ENCODE measurements around the gene ST3GAL4. TPM values are rescaled to one million over a fixed set of nuclear protein-coding genes. Genes with fewer than 3 reads are reported as not detected.

Gene ST3GAL4
- total and polyA plus RNA-seq, 10 of the 15 experiments (the other 5 are each of a cell fraction or from before 2014, with no cell fraction given), result 3.8 to 8.1 (median 6.5) TPM; not detected in 2

- no peak for TF ChIP-seq SREBF2 (IDR thresholded peaks at IDR 0.05; ENCODE audit: low read length)
Measured at GRCh38 chr11:126422446-126422845, 67.0 kb downstream of the ST3GAL4 start (continued).

GRCh38 chr11:126423154-126423553, 67.7 kb downstream of the ST3GAL4 start:
- Histone ChIP-seq H3K27me3 (replicated peaks in 1 of 2; ENCODE audit: control insufficient read depth in 2 of 2, insufficient read depth in 2 of 2, low read length in 1 of 2) (no peaks in the 10 kb centered on the region), H3K79me2 (ENCODE audit: control insufficient read depth, insufficient read depth, low read length) (no peaks in the 10 kb centered on the region), H3K9me3 (replicated peaks; ENCODE audit: control insufficient read depth, insufficient read depth, low read length) (no peaks in the 10 kb centered on the region; the same call in 2 of the 3 replicates), H3K4me1 (ENCODE audit: control insufficient read depth, insufficient read depth, low read length) (peaks cover 22% of the 10 kb centered on the region), H3K4me3 (no peak overlapping the region), H3K36me3 (ENCODE audit: control insufficient read depth in 2 of 2, insufficient read depth in 2 of 2, low read length in 1 of 2) (no peaks in the 10 kb centered on the region), H3K27ac (ENCODE audit: control insufficient read depth, insufficient read depth) (no peak overlapping the region), H2AFZ (ENCODE audit: control insufficient read depth, low read depth, low read length) (no peak overlapping the region), H4K20me1 (ENCODE audit: control insufficient read depth, insufficient read depth) (no peaks in the 10 kb centered on the region), H3K4me2 (ENCODE audit: control insufficient read depth, insufficient read depth) (no peak overlapping the region), H3K9ac (ENCODE audit: control insufficient read depth, insufficient read depth, low read length) (no peak overlapping the region)
- ChIA-PET POLR2A (no interaction called here), SMC1A (ENCODE audit: uncharacterized antibody, unreplicated experiment) (interaction anchor here (1.2 kb wide), 1 partner anchor 112 kb away, joined by 4 read pairs; no protein-coding TSS in a partner anchor), CTCF (no interaction called here), RAD21 (ENCODE audit: unreplicated experiment) (interaction anchor here (0.7 to 1.6 kb wide), 3 partner anchors 11 to 118 kb away, joined by 3 to 4 read pairs (median 3); no protein-coding TSS in a partner anchor)
- 20% methylated on average over 2 of the region's 2 CpGs for WGBS (ENCODE audit: insufficient coverage, insufficient replicate concordance, low lambda C conversion rate, missing lambda C conversion rate)
- in situ Hi-C loops (cut with MboI) (no loop called here), intact Hi-C loops (cut with micrococcal nuclease; ENCODE audit: unreplicated experiment) (no loop called here)
- FAIRE-seq (no peak), ATAC-seq (no peak), DNase-seq (ENCODE audit: low read depth, low spot score) (no peak)
- TF ChIP-seq TCF7 (IDR thresholded peaks at IDR 0.05; ENCODE audit: borderline replicate concordance) (no peak), ZNF207 (IDR thresholded peaks at IDR 0.05; ENCODE audit: borderline replicate concordance) (no peak)
- BruUV-seq (replicated peaks), result no TSS peak

- WGBS (ENCODE audit: insufficient coverage, insufficient replicate concordance, low lambda C conversion rate, missing lambda C conversion rate), result 59% methylated on average over 10 of the region's 11 CpGs
- intact Hi-C loops (cut with micrococcal nuclease; ENCODE audit: unreplicated experiment) (no loop called here), in situ Hi-C loops (cut with MboI) (no loop called here)
- H3K79me2 ChIP-seq (ENCODE audit: control insufficient read depth, insufficient read depth, low read length), result no peaks in the 10 kb centered on the region
- FAIRE-seq (no peak), DNase-seq (ENCODE audit: low read depth, low spot score) (no peak), ATAC-seq (no peak)
- H3K36me3 ChIP-seq (ENCODE audit: control insufficient read depth in 2 of 2, insufficient read depth in 2 of 2, low read length in 1 of 2), result no peaks in the 10 kb centered on the region
- ChIA-PET RAD21 (ENCODE audit: unreplicated experiment) (interaction anchor here (0.7 to 1.6 kb wide), 3 partner anchors 10 to 118 kb away, joined by 3 to 4 read pairs (median 3); no protein-coding TSS in a partner anchor), CTCF (no interaction called here), POLR2A (no interaction called here), SMC1A (ENCODE audit: uncharacterized antibody, unreplicated experiment) (no interaction called here)
- H3K4me1 ChIP-seq (ENCODE audit: control insufficient read depth, insufficient read depth, low read length), result peaks cover 22% of the 10 kb centered on the region
- no peak overlapping the region for H3K4me3 ChIP-seq
- no peaks in the 10 kb centered on the region; the same call in 2 of the 3 replicates for H3K9me3 ChIP-seq (replicated peaks; ENCODE audit: control insufficient read depth, insufficient read depth, low read length)
- H3K27me3 ChIP-seq (replicated peaks in 1 of 2; ENCODE audit: control insufficient read depth in 2 of 2, insufficient read depth in 2 of 2, low read length in 1 of 2), result no peaks in the 10 kb centered on the region
- BruUV-seq (replicated peaks), result no TSS peak
- no peak overlapping the region for H3K9ac ChIP-seq (ENCODE audit: control insufficient read depth, insufficient read depth, low read length)
- no peak overlapping the region for H3K27ac ChIP-seq (ENCODE audit: control insufficient read depth, insufficient read depth)
- H2AFZ ChIP-seq (ENCODE audit: control insufficient read depth, low read depth, low read length), result no peak overlapping the region
- no peak overlapping the region for H3K4me2 ChIP-seq (ENCODE audit: control insufficient read depth, insufficient read depth)
- H4K20me1 ChIP-seq (ENCODE audit: control insufficient read depth, insufficient read depth), result no peaks in the 10 kb centered on the region
- TF ChIP-seq ZBTB33 (IDR thresholded peaks at IDR 0.05), result no peak
- no peak for TF ChIP-seq POLR2AphosphoS2 (IDR thresholded peaks at IDR 0.05; ENCODE audit: low read depth, low read length)
- no peak for TF ChIP-seq NFIC (IDR thresholded peaks at IDR 0.05; ENCODE audit: low read depth, low read length)
- TF ChIP-seq PML (IDR thresholded peaks at IDR 0.05; ENCODE audit: low read length), result no peak
- TF ChIP-seq NFYA (IDR thresholded peaks at IDR 0.05; ENCODE audit: borderline replicate concordance, low read depth, low read length), result no peak
- TF ChIP-seq SKIL (IDR thresholded peaks at IDR 0.05; ENCODE audit: low read depth, poor library complexity, severe bottlenecking), result no peak
- no peak for TF ChIP-seq CREB1 (IDR thresholded peaks at IDR 0.05; ENCODE audit: low read depth)
Measured at GRCh38 chr11:126423743-126424142, 68.3 kb downstream of the ST3GAL4 start.

Data from GM12878 (cell line).